Measurements from ENCODE around the gene PFKFB3. TPM values are rescaled to one million over a fixed set of nuclear protein-coding genes. Genes with fewer than 3 reads are reported as not detected.
A peak's percentile ranks its signal among the peaks of the same experiment; 100 is the strongest.

PFKFB3 gene
- total and polyA plus RNA-seq, 9 of the 15 experiments (the other 6 are each of a cell fraction or from before 2014, with no cell fraction given), result 0.46 to 21.6 (median 7.8) TPM

DNA sequence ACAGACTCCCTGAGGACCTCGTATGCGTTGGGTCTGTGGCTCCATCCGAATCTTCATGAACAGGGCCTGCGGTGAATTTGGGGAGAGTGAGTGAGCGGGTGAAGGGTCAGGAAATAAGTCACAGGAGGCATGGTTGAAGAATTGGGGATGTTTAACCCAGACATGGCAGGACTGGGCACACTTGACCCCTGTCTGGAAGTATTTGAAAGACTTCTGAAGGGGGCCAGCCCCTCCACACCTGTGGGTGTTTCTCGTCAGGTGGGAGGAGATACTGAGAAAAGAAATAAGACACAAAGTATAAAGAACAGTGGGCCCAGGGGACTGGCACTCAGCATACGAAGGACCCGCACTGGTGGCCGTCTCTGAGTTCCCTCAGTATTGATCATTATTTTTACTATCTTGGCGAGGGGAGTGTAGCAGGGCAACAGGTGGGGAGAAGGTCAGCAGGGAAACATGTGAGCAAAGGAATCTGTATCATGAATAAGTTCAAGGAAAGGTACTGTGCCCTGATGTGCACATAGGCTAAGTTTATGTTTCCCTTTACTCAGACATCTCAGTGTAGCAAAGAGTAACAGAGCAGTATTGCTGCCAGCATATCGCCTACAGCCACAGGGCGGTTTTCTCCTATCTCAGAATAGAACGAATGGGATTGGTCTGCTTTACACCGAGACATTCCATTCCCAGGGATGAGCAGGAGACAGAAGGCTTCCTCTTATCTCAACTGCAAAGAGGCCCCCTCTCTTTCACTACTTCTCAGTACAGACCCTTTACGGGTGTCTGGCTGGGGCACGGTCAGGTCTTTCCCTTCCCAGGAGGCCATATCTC is 38.2 kb upstream of the PFKFB3 start (continued):
- TF ChIP-seq, protein P1, sequence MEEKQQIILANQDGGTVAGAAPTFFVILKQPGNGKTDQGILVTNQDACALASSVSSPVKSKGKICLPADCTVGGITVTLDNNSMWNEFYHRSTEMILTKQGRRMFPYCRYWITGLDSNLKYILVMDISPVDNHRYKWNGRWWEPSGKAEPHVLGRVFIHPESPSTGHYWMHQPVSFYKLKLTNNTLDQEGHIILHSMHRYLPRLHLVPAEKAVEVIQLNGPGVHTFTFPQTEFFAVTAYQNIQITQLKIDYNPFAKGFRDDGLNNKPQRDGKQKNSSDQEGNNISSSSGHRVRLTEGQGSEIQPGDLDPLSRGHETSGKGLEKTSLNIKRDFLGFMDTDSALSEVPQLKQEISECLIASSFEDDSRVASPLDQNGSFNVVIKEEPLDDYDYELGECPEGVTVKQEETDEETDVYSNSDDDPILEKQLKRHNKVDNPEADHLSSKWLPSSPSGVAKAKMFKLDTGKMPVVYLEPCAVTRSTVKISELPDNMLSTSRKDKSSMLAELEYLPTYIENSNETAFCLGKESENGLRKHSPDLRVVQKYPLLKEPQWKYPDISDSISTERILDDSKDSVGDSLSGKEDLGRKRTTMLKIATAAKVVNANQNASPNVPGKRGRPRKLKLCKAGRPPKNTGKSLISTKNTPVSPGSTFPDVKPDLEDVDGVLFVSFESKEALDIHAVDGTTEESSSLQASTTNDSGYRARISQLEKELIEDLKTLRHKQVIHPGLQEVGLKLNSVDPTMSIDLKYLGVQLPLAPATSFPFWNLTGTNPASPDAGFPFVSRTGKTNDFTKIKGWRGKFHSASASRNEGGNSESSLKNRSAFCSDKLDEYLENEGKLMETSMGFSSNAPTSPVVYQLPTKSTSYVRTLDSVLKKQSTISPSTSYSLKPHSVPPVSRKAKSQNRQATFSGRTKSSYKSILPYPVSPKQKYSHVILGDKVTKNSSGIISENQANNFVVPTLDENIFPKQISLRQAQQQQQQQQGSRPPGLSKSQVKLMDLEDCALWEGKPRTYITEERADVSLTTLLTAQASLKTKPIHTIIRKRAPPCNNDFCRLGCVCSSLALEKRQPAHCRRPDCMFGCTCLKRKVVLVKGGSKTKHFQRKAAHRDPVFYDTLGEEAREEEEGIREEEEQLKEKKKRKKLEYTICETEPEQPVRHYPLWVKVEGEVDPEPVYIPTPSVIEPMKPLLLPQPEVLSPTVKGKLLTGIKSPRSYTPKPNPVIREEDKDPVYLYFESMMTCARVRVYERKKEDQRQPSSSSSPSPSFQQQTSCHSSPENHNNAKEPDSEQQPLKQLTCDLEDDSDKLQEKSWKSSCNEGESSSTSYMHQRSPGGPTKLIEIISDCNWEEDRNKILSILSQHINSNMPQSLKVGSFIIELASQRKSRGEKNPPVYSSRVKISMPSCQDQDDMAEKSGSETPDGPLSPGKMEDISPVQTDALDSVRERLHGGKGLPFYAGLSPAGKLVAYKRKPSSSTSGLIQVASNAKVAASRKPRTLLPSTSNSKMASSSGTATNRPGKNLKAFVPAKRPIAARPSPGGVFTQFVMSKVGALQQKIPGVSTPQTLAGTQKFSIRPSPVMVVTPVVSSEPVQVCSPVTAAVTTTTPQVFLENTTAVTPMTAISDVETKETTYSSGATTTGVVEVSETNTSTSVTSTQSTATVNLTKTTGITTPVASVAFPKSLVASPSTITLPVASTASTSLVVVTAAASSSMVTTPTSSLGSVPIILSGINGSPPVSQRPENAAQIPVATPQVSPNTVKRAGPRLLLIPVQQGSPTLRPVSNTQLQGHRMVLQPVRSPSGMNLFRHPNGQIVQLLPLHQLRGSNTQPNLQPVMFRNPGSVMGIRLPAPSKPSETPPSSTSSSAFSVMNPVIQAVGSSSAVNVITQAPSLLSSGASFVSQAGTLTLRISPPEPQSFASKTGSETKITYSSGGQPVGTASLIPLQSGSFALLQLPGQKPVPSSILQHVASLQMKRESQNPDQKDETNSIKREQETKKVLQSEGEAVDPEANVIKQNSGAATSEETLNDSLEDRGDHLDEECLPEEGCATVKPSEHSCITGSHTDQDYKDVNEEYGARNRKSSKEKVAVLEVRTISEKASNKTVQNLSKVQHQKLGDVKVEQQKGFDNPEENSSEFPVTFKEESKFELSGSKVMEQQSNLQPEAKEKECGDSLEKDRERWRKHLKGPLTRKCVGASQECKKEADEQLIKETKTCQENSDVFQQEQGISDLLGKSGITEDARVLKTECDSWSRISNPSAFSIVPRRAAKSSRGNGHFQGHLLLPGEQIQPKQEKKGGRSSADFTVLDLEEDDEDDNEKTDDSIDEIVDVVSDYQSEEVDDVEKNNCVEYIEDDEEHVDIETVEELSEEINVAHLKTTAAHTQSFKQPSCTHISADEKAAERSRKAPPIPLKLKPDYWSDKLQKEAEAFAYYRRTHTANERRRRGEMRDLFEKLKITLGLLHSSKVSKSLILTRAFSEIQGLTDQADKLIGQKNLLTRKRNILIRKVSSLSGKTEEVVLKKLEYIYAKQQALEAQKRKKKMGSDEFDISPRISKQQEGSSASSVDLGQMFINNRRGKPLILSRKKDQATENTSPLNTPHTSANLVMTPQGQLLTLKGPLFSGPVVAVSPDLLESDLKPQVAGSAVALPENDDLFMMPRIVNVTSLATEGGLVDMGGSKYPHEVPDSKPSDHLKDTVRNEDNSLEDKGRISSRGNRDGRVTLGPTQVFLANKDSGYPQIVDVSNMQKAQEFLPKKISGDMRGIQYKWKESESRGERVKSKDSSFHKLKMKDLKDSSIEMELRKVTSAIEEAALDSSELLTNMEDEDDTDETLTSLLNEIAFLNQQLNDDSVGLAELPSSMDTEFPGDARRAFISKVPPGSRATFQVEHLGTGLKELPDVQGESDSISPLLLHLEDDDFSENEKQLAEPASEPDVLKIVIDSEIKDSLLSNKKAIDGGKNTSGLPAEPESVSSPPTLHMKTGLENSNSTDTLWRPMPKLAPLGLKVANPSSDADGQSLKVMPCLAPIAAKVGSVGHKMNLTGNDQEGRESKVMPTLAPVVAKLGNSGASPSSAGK (IDR thresholded peaks at IDR 0.05), result no peak
- TF ChIP-seq TCFL5 (CRISPR knock-in tag; conservative IDR thresholded peaks at IDR 0.05) (no peak), ILF3 (IDR thresholded peaks at IDR 0.05; ENCODE audit: borderline replicate concordance) (no peak), XRCC3 (IDR thresholded peaks at IDR 0.05) (no peak), DDX20 (tag; IDR thresholded peaks at IDR 0.05; ENCODE audit: low read depth) (no peak), MECOM (CRISPR knock-in tag; IDR thresholded peaks at IDR 0.05) (peak; percentile 87), PYGO2 (tag; IDR thresholded peaks at IDR 0.05) (no peak), NCOA1 (IDR thresholded peaks at IDR 0.05; ENCODE audit: low read depth) (no peak)
- TF ChIP-seq, protein P2, sequence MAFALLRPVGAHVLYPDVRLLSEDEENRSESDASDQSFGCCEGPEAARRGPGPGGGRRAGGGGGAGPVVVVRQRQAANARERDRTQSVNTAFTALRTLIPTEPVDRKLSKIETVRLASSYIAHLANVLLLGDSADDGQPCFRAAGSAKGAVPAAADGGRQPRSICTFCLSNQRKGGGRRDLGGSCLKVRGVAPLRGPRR (CRISPR knock-in tag; IDR thresholded peaks at IDR 0.05), result no peak
- TF ChIP-seq, protein P3, sequence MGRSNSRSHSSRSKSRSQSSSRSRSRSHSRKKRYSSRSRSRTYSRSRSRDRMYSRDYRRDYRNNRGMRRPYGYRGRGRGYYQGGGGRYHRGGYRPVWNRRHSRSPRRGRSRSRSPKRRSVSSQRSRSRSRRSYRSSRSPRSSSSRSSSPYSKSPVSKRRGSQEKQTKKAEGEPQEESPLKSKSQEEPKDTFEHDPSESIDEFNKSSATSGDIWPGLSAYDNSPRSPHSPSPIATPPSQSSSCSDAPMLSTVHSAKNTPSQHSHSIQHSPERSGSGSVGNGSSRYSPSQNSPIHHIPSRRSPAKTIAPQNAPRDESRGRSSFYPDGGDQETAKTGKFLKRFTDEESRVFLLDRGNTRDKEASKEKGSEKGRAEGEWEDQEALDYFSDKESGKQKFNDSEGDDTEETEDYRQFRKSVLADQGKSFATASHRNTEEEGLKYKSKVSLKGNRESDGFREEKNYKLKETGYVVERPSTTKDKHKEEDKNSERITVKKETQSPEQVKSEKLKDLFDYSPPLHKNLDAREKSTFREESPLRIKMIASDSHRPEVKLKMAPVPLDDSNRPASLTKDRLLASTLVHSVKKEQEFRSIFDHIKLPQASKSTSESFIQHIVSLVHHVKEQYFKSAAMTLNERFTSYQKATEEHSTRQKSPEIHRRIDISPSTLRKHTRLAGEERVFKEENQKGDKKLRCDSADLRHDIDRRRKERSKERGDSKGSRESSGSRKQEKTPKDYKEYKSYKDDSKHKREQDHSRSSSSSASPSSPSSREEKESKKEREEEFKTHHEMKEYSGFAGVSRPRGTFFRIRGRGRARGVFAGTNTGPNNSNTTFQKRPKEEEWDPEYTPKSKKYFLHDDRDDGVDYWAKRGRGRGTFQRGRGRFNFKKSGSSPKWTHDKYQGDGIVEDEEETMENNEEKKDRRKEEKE (IDR thresholded peaks at IDR 0.05; ENCODE audit: borderline replicate concordance in 1 of 2, control insufficient read depth in 1 of 2, low read depth in 2 of 2, low read length in 1 of 2), result no peak
